ENCODE measurements around the gene HECW1. TPM values are rescaled to one million over a fixed set of nuclear protein-coding genes. Genes with fewer than 3 reads are reported as not detected.
"Not testable (repeated sequence)": the region's sequence is repeated elsewhere in the genome, so short reads cannot be mapped to it uniquely, and the experiment has no call there.

HECW1 gene
- total RNA-seq, 1 donor from 2014 or later, result not detected

GRCh38 chr7:43311694-43312093, 199.2 kb downstream of the HECW1 start:
- no peak for DNase-seq

DNA sequence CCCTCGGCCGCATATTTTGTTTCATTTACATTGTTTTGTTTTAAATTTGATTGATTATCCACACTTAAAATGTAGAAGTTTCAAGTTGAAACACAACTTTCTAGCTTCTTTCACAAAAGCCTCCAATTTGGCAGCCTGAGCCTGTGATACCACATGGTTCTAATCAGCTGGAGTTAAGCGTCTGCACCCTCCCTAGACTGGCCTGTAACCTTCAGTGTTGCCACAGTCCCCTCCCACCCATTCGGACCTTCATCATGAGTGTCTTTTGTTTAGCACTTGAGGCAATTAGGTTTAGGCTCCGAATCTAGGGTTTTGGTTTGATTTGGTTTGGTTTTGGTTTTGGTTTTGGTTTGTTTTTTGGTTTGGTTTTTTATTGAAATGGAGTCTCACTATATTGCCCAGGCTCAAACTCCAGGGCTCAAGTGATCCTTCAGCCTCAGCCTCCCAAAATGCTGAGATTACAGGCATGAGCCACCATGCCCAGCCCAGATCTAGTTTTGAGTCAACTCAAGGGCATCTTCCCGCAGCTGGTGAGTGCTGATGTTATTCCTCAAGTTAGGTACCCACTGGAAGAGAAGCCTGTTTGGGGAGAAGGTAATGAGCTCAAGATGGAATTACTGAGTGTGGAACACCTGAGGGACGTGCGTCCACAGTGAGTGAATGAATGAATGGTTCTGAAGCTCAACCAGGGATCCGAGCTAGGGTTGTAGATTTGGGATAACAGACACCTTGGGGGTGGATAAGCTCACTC, 201.4 kb downstream of the HECW1 start:
- no peak for DNase-seq

DNA sequence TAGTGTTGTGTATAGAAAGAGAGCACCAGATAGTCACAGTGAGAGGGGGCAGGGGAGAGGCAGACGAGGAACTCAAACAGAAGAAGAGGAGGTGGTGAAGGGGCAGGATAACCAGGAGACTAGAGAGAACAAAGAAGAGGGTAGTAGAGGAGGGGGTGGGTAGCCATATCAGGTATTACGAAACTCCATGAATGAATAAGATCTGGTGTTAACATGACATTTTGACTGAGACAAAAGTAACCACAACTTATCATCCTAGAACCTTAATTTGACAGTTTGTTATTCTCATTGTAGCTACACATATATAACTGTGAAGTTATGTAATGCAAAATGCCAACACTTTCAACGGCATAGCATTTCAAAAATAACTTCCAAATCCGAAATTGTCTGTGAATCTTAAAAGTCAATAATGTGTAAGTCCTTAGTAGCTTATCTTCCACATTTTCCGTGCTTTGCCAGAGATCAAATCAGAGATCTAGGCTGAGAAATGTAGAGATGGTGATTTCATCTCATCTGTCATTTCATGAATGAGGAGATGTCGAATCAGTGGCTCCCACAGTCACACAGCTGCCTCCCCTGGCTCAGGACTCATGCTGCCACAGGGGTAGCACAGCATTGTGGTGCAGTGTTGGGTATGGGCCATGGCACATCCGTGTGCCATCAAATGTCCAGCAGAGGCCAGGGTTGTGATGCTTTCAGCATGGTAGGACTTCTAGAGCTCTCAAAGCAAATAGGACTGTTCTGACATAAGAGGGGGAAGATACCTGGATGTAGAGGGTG, 202.1 kb downstream of the HECW1 start:
- DNase-seq, result no peak

GRCh38 chr7:43317075-43317474, 204.6 kb downstream of the HECW1 start:
- no peak for DNase-seq

- DNase-seq, result no peak
Measured at GRCh38 chr7:43318188-43318770, 205.8 kb downstream of the HECW1 start.

DNA sequence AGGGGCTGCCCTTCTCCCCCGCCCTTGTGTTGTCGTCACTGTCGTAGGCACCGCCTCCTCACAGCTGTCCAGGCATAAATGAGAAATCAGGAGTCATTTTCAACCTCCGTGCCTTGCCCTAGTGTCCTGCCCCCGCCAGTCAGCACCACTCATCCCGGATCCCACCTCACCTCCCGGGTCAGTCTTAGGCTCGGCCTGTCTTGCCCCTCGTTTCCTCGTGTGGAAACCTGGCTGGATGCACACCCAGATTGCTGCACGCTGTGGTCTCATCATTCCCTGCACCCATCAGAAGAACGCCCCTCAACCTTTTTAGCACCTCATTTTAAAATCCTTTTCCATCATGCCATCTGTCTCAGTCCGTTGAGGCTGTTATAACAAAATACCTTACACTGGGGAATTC, 213.1 kb downstream of the HECW1 start:
- DNase-seq, result no peak

DNA sequence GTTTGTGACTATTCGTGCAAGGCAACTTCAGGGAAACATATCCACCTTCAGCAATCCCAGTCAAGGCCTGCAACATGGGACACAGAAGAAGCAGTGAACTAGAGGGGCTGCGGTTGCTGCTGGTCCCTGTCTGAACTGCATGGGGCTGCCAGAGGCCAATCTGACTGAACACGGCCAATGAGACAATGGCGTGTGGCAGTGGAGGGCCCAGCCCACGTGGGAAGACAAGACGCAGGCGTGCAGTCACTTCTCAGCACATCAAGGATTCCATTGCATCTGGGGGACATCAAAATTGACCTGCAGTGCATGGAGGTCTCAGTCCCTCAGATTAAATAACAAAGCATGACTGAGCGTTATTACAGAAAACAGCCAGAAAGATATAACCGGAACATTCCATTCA, 215.9 kb downstream of the HECW1 start:
- no peak for DNase-seq

DNA sequence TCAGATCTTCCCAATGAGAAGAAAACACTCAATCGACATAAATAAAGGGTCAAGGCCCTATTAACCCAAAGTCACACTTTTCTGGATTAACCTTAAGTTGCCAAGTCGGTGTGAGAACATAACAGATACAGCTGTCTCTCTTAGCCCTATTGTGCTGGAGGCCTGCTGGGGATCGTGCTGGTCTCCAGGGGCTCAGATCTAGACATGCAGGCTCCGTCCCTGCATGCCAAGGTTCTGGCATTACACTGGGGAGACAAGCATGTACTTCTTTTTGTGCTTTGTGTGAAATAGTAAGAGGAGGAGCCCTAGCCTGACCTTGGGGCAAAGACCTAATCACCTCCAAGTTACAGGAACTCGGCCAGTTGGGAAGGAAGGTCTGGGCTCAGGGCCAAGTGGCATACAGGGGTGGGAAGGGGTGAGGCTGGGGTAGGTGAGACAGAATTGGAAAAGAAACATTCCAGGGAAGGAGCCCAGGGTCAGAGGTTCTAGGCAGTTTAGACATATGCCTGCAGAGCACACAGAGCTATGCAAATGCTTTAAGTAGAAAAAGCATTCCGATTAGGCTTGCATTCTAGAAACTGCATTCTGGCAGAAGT, 216.4 kb downstream of the HECW1 start:
- DNase-seq, result no peak

DNA sequence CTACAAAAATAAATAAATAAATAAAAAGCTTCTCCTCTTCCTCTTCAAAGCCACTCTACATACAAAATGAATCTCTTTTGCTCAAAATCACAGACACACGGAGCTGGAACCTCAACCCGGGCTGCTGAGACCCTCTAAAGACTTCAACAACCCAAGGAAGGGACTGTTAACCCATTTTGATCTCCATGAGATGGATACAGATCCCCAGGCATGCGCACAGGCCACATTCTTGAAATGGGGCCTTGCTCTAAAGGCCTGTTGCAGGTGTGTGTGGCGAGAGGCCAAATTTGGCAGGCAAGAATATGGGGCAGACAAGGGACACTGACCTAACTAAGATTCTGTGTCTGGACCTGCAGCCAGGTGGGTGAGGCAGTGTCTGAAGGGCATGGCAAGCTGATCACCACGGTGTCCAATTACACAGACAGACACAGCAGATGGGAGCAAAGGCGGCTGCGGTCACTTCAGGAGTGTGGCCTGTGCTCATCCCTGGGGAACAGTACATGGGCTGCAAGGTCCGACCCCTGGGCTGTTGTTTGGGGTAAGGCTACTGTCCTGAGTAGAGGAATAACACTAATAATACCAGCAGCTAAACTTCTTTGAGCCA, 219.8 kb downstream of the HECW1 start:
- DNase-seq, result no peak

GRCh38 chr7:43337191-43337590, 224.7 kb downstream of the HECW1 start:
- no peak for DNase-seq

- no peak for DNase-seq
Measured at GRCh38 chr7:43337811-43338210, 225.4 kb downstream of the HECW1 start.

- no peak for DNase-seq
Measured at GRCh38 chr7:43341132-43341531, 228.7 kb downstream of the HECW1 start.

- not testable (repeated sequence) for DNase-seq
Measured at GRCh38 chr7:43343417-43343816, 231.0 kb downstream of the HECW1 start.

DNA sequence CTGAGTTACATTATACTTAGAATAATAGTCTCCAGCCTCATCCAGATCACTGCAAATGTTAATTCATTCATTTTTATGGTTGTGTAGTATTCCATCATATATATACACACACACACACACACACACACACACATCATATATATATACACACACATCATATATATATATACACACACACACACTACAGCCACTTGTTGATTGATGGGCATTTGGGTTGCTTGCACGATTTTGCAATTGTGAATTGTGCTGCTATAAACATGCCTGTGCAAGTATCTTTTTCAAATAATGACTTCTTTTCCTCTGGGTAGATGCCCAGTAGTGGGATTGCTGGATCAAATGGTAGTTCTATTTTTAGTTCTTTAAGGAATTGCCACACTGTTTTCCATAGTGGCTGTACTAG, 233.2 kb downstream of the HECW1 start:
- not testable (repeated sequence) for DNase-seq

GRCh38 chr7:43351683-43352082, 239.2 kb downstream of the HECW1 start:
- no peak for DNase-seq

GRCh38 chr7:43353902-43354301, 241.5 kb downstream of the HECW1 start:
- no peak for DNase-seq

DNA sequence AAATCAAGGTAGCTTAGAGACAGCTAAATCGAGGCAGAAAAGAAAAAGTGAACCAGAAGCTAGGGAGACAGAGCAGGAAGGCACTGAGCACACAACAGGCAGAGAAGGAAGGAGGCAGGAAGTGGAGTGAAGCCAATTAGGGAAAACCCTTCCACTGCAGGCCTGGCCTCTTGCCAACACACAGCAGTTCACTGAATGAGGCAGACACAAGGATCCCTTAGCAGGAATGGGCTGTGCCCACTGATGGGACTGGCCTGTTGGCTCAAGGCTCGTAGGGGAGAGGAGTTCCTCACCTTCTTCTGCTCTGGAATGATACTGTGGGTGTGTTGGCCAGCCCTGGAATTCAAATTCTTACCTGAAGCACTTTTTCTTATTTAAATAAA, 250.2 kb downstream of the HECW1 start:
- DNase-seq, result peak; percentile 27

- DNase-seq, result no peak
Measured at GRCh38 chr7:43363035-43363791, 250.8 kb downstream of the HECW1 start.

GRCh38 chr7:43364391-43364790, 251.9 kb downstream of the HECW1 start:
- no peak for DNase-seq

GRCh38 chr7:43372676-43373355, 260.4 kb downstream of the HECW1 start:
- DNase-seq, result no peak

- no peak for DNase-seq
Measured at GRCh38 chr7:43377196-43377960, 264.9 kb downstream of the HECW1 start.
